PFSK-1 (cell line): ENCODE measurements around the gene WFIKKN1.

ENCODE experiments used
- FOXP2 ChIP-seq: optimal IDR thresholded peaks from 2 replicates; pipeline ENCODE3; 2011; ENCODE audit warnings: borderline replicate concordance, control low read depth, inconsistent platforms; ENCODE audit not compliant: insufficient read depth; ENCODE audit errors: extremely low read length, extremely low read depth
- POLR2AphosphoS5 ChIP-seq: IDR thresholded peaks from 2 replicates; pipeline ENCODE4 v1.6.1; 2012; ENCODE audit warnings: low read depth, mild to moderate bottlenecking, control low read depth, low read length, moderate library complexity
- REST ChIP-seq, 2 experiments: IDR thresholded peaks; 2 replicates each; pipeline versions ENCODE4 v1.6.1 to v1.8.0; 2011 to 2012; ENCODE audit warnings: low read depth in 2 of 2, low read length in 2 of 2, control low read depth in 1 of 2, inconsistent platforms in 1 of 2, mild to moderate bottlenecking in 1 of 2, moderate library complexity in 1 of 2; ENCODE audit not compliant: insufficient read depth in 1 of 2
- SIN3A ChIP-seq: IDR thresholded peaks from 2 replicates; pipeline ENCODE4 v1.6.1; 2012; ENCODE audit warnings: mild to moderate bottlenecking, low read length, moderate library complexity, borderline replicate concordance; ENCODE audit not compliant: insufficient read depth
- TAF1 ChIP-seq: IDR thresholded peaks from 2 replicates; pipeline ENCODE4 v1.6.1; 2012; ENCODE audit warnings: low read length, control low read depth, borderline replicate concordance; ENCODE audit not compliant: insufficient read depth

WFIKKN1 gene

GRCh38 chr16:616733-617586 lies 13.8 kb upstream of the WFIKKN1 start:
- no peak for TF ChIP-seq TAF1

GRCh38 chr16:617855-618254 lies 12.9 kb upstream of the WFIKKN1 start:
- TF ChIP-seq FOXP2 (no peak), REST (IDR thresholded peaks at IDR 0.05; ENCODE audit: insufficient read depth in 1 of 2, low read depth in 2 of 2, low read length in 2 of 2) (no peak), SIN3A (no peak), TAF1 (no peak), POLR2AphosphoS5 (no peak)

- TF ChIP-seq FOXP2 (no peak), SIN3A (no peak), TAF1 (no peak), POLR2AphosphoS5 (no peak), REST (IDR thresholded peaks at IDR 0.05; ENCODE audit: insufficient read depth in 1 of 2, low read depth in 2 of 2, low read length in 2 of 2) (no peak)
These were observed 11.2 kb upstream of the WFIKKN1 start for GRCh38 chr16:619476-620100.

- TF ChIP-seq FOXP2 (no peak), TAF1 (no peak), REST (IDR thresholded peaks at IDR 0.05; ENCODE audit: insufficient read depth in 1 of 2, low read depth in 2 of 2, low read length in 2 of 2) (no peak), POLR2AphosphoS5 (no peak), SIN3A (no peak)
These were observed 9.9 kb upstream of the WFIKKN1 start for GRCh38 chr16:620700-621525.

- TF ChIP-seq FOXP2 (no peak), TAF1 (no peak), POLR2AphosphoS5 (no peak), REST (IDR thresholded peaks at IDR 0.05; ENCODE audit: insufficient read depth in 1 of 2, low read depth in 2 of 2, low read length in 2 of 2) (no peak), SIN3A (no peak)
These were observed 9.2 kb upstream of the WFIKKN1 start for GRCh38 chr16:621526-622105.
